Rectal smooth muscle tissue (tissue), 1 donor: Measurements from ENCODE around the gene FOXP1.

Experiments
- H3K27ac ChIP-seq: one replicate; pipeline ENCODE4 v1.7.0; 2013; ENCODE audit warnings: low read depth, low read length, inconsistent platforms
- H3K27me3 ChIP-seq: one replicate; pipeline ENCODE4 v1.7.0; 2013; ENCODE audit warnings: low read length; ENCODE audit not compliant: control insufficient read depth, insufficient read depth
- H3K36me3 ChIP-seq: one replicate; pipeline ENCODE4 v1.7.0; 2013; ENCODE audit warnings: low read length; ENCODE audit not compliant: control insufficient read depth, insufficient read depth
- H3K4me1 ChIP-seq: one replicate; pipeline ENCODE4 v1.7.0; 2013; ENCODE audit warnings: low read length; ENCODE audit not compliant: control insufficient read depth, insufficient read depth
- H3K4me3 ChIP-seq: one replicate; pipeline ENCODE4 v1.7.0; 2013; ENCODE audit warnings: low read length
- H3K9ac ChIP-seq: one replicate; pipeline ENCODE4 v1.7.0; 2013; ENCODE audit warnings: low read length

FOXP1 gene

DNA sequence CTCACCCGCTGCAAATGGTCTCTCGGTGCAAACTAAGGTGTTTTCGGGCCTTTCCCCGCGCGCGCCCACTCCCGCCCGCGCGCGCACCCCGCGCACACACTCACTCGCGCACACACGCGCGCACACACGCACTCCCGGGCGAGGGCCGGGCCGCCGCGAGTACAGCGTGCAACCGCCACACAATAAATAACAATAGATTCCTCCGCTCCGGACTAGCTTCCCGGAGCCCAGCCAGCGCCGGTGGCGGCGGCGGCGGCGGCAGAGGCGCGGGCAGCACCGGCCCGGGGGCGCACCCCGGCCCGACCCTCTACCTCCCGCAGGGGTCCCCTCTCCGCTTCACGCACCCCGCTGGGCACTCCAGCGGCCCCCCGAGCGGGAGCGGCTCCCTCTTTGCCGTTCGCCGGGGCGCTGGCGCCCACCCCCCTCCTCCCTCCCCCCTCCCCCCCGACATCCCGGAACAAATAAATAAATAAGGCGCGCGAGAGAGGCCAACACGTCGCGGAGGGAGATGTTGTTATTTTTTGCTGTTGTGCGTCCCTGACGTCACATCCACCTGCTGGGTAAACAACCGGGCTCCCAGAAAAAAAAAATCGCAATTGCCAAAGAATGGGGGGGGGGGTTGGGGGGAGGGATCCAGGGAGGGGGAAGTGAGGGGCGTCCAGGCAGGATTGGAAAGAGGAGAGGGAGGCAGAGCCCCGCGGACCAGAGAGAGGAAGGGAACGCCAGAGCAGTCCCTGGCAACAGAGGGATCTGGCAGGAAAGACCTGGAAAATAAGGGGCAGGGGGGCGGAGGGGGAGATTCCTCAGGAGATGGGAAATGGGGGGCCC lies at the start of gene FOXP1:
TSS of gene FOXP1 (minus strand) at position 163 of the 828 bp plus-strand sequence. CDS start 385,347 bp downstream, outside the sequence.
- peak within 1 kb of the TSS; percentile 60 for H3K9ac ChIP-seq
- H3K36me3 ChIP-seq, result no peaks in the 10 kb centered on the region
- H3K4me1 ChIP-seq, result peaks cover 7% of the 10 kb centered on the region
- H3K27ac ChIP-seq, result peak within 1 kb of the TSS; percentile 98
- no peaks in the 10 kb centered on the region for H3K27me3 ChIP-seq
- H3K4me3 ChIP-seq, result peak within 1 kb of the TSS; percentile 97

DNA sequence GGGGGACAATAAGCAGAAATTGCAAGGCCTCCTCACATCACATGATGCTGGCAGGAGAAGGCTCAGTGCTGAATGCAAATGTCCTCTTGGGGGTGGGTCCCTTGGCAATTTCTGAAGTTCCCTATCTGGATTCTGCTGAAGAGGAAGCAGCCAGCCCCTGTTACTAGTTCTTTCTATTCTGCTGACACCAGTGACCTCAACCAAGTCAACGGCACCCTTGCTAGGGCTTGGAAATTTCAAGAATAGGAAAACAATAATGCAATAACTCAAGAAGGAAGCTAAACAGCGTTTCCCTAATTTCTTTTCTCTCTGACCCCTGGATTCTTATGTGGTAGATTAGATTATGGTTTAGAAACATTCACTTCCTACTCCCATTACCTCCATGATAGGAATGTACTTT lies 46.2 kb upstream of the FOXP1 start:
- Histone ChIP-seq H3K27ac (no peak overlapping the region), H3K9ac (no peak overlapping the region), H3K4me3 (no peak overlapping the region), H3K27me3 (no peaks in the 10 kb centered on the region), H3K36me3 (no peaks in the 10 kb centered on the region), H3K4me1 (no peaks in the 10 kb centered on the region)

DNA sequence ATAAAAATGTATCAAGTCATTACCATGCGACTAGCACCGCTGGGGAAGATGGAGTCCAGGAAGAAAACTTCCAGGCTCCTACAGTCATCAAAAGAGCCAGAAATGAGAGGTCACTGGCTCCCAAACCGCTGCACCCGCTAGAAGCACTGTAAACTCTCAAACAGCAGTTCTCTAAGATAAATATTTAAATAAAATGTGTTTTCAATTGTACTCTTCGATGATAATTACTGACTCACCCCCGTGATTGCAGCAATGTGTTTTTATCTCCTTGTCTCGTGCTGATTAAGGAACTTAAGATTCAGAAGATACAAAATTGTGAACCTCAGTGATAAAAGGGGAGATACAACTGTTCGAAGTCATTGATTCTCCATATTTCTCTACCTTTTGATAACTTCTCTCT lies 45.8 kb upstream of the FOXP1 start:
- no peaks in the 10 kb centered on the region for H3K4me1 ChIP-seq
- no peak overlapping the region for H3K27ac ChIP-seq
- H3K4me3 ChIP-seq, result no peak overlapping the region
- H3K9ac ChIP-seq, result no peak overlapping the region
- no peaks in the 10 kb centered on the region for H3K27me3 ChIP-seq
- no peaks in the 10 kb centered on the region for H3K36me3 ChIP-seq

DNA sequence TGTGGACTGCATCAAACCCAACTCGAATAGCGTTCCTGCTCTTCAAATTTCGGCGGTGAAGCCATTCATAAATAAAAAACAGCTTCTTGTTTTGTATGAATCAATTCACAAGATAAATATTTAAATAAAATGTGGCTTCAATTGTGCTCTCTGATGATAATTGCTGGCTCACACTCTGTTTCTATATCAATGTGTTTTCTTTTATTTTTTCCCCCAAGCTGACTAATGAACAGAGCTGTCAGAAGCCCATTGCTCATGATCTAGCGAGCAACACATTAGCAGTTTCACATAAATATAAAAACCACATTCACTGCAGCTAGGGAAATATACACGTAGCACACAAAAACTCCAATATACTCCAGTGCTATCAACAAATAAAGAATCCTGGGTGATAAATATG lies 45.0 kb upstream of the FOXP1 start:
- no peaks in the 10 kb centered on the region for H3K4me1 ChIP-seq
- no peaks in the 10 kb centered on the region for H3K27me3 ChIP-seq
- no peak overlapping the region for H3K9ac ChIP-seq
- no peak overlapping the region for H3K27ac ChIP-seq
- H3K36me3 ChIP-seq, result no peaks in the 10 kb centered on the region
- no peak overlapping the region for H3K4me3 ChIP-seq

DNA sequence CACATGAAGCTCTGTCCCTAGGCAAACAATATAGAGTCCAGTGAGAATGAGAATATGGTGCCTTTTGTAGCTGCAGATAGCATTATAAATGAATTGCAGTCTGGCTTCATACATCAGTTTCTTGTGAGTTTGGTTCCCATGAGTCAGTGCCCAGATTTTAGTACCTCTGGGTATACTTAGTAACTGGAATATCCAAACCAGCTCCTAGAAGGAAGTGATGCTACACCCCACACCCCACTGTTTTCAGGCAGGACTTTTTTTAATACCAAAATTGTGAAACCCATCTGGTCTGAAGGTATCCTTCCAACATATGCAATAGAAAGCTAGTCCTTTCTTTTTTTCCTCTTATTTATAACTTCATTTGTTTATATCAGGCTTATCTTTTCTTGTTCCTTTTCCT lies 42.1 kb upstream of the FOXP1 start:
- Histone ChIP-seq H3K27ac (no peak overlapping the region), H3K4me1 (no peaks in the 10 kb centered on the region), H3K9ac (no peak overlapping the region)

DNA sequence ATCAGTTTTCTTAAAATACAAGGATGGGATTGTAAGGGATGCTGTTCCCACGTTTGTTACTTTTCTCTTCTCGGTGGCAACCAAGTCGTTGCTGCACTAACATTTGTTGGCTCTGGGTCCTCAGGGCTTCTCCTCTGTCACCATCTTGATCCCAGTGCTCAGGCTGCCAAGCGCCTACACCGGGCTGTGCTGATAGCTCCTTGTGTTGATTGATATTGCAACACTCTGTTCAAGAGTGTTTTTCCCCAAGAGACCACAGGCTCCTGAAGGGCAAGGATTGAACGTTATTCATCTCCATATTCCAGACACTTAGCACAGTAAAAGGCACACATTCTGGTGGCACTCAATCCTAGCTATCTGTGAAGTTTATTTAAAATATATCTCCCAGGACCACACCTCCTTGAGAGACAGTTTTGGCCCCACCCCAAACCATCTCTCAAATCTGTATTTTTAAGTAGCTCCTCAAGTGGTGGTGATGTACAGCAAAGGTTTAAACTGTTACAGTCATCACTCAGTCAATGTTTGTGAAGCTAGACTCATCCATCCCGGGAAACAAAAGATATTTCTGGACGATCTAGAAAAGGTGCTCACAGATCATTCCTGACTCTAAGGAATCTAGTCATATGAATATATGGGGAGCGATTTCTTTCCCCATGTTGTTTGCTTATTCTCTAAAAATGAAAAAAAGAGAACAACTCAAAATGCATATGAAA lies 38.5 kb upstream of the FOXP1 start:
- H3K27ac ChIP-seq, result no peak overlapping the region
- H3K9ac ChIP-seq, result no peak overlapping the region
- H3K27me3 ChIP-seq, result no peaks in the 10 kb centered on the region
- no peaks in the 10 kb centered on the region for H3K36me3 ChIP-seq
- H3K4me3 ChIP-seq, result no peak overlapping the region
- H3K4me1 ChIP-seq, result no peaks in the 10 kb centered on the region

More for the DNA sequence above, 42.1 kb upstream of the FOXP1 start:
- H3K4me3 ChIP-seq, result no peak overlapping the region
- H3K36me3 ChIP-seq, result no peaks in the 10 kb centered on the region
- H3K27me3 ChIP-seq, result no peaks in the 10 kb centered on the region

DNA sequence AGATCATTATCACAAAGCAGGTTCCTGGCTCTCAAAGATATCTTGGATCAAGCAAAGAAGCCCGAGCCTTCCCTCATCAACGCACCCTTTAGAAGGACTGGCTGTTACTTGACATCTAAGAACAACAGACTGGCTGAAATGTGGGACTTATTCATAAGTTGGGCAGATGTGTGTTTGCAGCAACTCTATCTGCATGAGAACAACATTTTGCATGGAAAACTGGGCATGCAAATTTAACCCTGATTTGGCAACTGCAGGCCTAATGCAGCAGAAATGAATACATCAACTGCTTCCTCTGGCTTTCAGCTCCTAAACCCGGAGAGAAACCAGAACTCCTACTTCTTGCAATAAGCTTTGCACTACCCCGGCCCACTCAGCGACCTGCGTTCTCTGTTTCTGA lies 35.0 kb upstream of the FOXP1 start:
- Histone ChIP-seq H3K36me3 (no peaks in the 10 kb centered on the region), H3K9ac (no peak overlapping the region), H3K4me3 (no peak overlapping the region), H3K27me3 (no peaks in the 10 kb centered on the region), H3K27ac (no peak overlapping the region), H3K4me1 (no peaks in the 10 kb centered on the region)

DNA sequence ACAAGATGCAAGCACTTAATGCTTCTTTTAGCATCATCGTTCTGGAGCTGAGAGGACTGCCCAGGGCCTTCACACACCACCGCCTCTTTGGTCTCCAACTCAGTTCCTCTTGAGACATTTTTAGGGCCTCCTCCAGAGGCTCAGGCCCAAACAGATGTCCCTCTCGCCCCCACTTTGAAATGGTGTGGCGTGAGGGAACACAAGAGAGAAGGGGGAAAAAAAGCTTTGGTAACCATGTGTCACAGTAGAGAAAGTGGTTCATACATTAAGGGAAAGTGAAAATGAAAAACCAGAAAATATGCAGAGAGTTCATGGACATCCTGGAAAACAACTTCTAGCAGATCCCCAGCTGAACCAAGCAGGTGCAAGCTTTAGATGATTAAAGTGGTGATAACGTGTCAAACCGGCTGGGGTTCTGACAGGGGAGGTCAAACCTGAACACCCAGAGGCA lies 33.1 kb upstream of the FOXP1 start:
- H3K4me1 ChIP-seq, result no peaks in the 10 kb centered on the region
- no peak overlapping the region for H3K27ac ChIP-seq
- H3K9ac ChIP-seq, result no peak overlapping the region
- no peaks in the 10 kb centered on the region for H3K36me3 ChIP-seq
- H3K4me3 ChIP-seq, result no peak overlapping the region
- H3K27me3 ChIP-seq, result no peaks in the 10 kb centered on the region

DNA sequence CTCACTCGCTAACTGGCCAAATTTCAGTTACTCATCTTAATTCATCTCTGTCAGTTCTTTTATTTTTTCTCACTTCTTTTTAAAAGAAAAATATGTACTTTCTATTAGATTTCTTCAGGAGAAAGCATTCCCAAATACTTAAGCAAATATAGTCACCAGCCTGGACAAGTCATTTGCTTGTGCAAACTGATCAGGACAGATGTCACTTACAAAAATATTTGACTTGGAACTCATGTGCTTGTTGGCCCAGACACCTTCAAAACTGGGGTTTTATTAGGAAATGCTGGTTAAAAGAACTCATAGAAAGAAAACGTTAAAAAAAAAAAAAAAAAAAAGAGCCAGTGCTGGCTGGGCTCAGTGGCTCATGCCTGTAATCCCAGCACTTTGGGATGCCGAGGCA lies 31.3 kb upstream of the FOXP1 start:
- Histone ChIP-seq H3K4me3 (no peak overlapping the region), H3K4me1 (no peaks in the 10 kb centered on the region), H3K27ac (no peak overlapping the region), H3K36me3 (no peaks in the 10 kb centered on the region), H3K9ac (no peak overlapping the region), H3K27me3 (no peaks in the 10 kb centered on the region)

DNA sequence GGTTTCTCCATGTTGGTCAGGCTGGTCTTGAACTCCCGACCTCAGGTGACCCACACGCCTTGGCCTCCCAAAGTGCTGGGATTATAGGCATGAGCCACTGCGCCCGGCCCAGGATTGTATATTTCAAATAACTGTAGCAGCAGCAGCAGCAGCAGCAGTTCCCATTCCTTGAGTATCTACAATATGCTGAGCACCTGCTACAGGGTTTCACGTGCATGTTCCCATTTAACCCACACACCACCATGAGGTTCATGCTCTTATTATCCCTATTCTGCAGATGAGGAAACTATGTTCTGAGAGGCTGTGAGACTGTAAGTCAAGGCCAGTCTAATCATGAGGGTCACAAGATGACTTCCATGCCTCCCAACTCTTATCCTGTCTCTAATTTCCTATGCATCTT lies 30.9 kb upstream of the FOXP1 start:
- no peaks in the 10 kb centered on the region for H3K4me1 ChIP-seq

DNA sequence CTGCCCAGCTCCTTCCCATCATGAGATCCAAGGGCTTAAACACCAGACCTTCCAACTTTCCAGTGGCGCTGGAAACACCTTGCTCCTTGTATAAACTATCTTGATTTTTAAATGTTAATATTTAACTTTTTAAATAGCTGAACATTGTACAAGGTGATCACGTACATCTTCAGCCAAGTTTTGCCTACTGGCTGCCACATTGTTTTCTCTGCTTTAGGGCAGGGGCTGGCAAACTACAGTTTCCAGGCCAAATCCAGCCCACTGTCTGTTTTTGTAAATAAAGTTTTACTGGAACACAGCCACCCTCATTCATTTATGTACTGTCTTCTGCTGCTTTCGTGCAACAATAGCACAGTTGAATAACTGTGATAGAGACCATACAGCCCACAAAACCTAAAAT lies 27.6 kb upstream of the FOXP1 start:
- H3K27me3 ChIP-seq, result no peaks in the 10 kb centered on the region
- no peaks in the 10 kb centered on the region for H3K36me3 ChIP-seq
- H3K4me1 ChIP-seq, result no peaks in the 10 kb centered on the region
- H3K4me3 ChIP-seq, result no peak overlapping the region
- H3K27ac ChIP-seq, result no peak overlapping the region
- H3K9ac ChIP-seq, result no peak overlapping the region

More for the DNA sequence above, 30.9 kb upstream of the FOXP1 start:
- Histone ChIP-seq H3K27me3 (no peaks in the 10 kb centered on the region), H3K36me3 (no peaks in the 10 kb centered on the region), H3K27ac (no peak overlapping the region), H3K9ac (no peak overlapping the region), H3K4me3 (no peak overlapping the region)

DNA sequence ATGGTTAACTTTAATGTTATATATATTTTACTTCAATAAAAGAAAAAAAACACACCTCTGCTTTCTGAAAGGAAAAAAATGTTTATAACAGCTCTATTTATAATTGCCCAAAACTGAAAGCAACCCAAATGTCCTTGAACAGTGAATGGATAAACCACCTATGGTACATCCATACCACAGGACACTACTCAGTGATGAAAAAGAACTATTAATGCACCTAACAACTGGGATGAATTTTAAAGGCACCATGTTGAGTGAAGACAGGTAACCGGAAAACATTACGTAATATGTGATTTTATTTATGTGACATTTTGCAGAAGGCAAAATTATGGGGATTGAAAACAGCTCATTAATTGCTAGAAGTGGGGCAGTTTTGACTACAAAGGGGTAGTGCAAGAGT lies 23.8 kb upstream of the FOXP1 start:
- H3K27ac ChIP-seq, result no peak overlapping the region
- no peaks in the 10 kb centered on the region for H3K4me1 ChIP-seq
- no peak overlapping the region for H3K9ac ChIP-seq
- H3K27me3 ChIP-seq, result no peaks in the 10 kb centered on the region
- H3K36me3 ChIP-seq, result no peaks in the 10 kb centered on the region
- no peak overlapping the region for H3K4me3 ChIP-seq
